ENCODE measurements around the gene RFPL3.

RFPL3 gene

DNA sequence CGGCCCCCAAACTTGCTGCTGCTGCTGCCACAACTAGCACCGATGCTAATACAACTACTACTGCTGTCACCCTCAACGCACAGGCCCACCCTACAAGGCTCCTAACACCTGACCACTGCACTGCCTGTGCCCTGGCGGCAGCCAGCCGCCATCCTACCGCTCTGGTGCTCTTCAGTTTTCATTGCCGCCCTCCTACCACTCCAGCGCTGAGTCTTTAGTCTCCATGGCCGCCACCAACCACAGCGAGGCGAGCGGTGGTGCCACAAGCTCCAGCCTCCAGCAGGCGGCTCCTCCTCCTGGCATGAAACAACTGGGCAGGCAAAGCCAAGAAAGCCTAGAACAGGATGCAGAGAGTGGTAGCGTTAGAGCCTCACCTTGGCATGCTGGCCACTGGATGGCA, 5.0 kb upstream of the RFPL3 start:
- Histone ChIP-seq H3K79me1 (ENCODE audit: low read depth, low read length) (peaks cover 3% of the 10 kb centered on the region), H3K27me3 (ENCODE audit: control insufficient read depth in 3 of 3, insufficient read depth in 3 of 3, low read depth in 1 of 3, low read length in 3 of 3) (no peaks in the 10 kb centered on the region), H3K23ac (ENCODE audit: low read depth, low read length, poor library complexity) (no peak overlapping the region), H4K91ac (ENCODE audit: low read depth, low read length, poor library complexity) (no peak overlapping the region), H2BK120ac (ENCODE audit: low read depth, low read length) (no peak overlapping the region), H3K9ac (ENCODE audit: low read depth, low read length, poor library complexity) (no peak overlapping the region), H2AFZ (ENCODE audit: low read length) (no peak overlapping the region), H3K14ac (ENCODE audit: low read length) (peak overlapping the region; percentile 9), H2BK15ac (ENCODE audit: low read length) (peak overlapping the region; percentile 89), H3K4me3 (ENCODE audit: low read length in 2 of 2) (no peak overlapping the region), H2AK5ac (ENCODE audit: low read depth, low read length) (peak overlapping the region; percentile 96), H2BK5ac (ENCODE audit: low read length) (peak overlapping the region; percentile 3), H3K27ac (replicated peaks; ENCODE audit: low read length) (no peak overlapping the region), H3K4me1 (ENCODE audit: control insufficient read depth in 2 of 2, insufficient read depth in 1 of 2, low read depth in 1 of 2, low read length in 2 of 2) (peaks cover 8 to 15% of the 10 kb centered on the region in 2 donors), H3K4me2 (ENCODE audit: insufficient read depth, low read length, poor library complexity, severe bottlenecking) (no peak overlapping the region), H3K9me3 (replicated peaks in 1 of 2; ENCODE audit: control insufficient read depth in 2 of 2, insufficient read depth in 1 of 2, low read depth in 1 of 2, low read length in 2 of 2) (no peaks in the 10 kb centered on the region), H2BK12ac (ENCODE audit: low read length) (peak overlapping the region; percentile 75), H4K8ac (ENCODE audit: low read depth, low read length) (no peak overlapping the region), H3K18ac (ENCODE audit: low read length) (peak overlapping the region; percentile 94), H3K36me3 (replicated peaks in 1 of 2; ENCODE audit: control insufficient read depth in 2 of 2, insufficient read depth in 2 of 2, low read length in 2 of 2) (no peaks in the 10 kb centered on the region), H3K4ac (ENCODE audit: low read length) (peak overlapping the region; percentile 7)
- no peak for DNase-seq (ENCODE audit: low spot score)
- WGBS, 2 donors (ENCODE audit: extremely low coverage in 2 of 2, insufficient read length in 2 of 2, insufficient replicate concordance in 1 of 2), result no CpG with 5 or more reads among the region's 14 CpGs

DNA sequence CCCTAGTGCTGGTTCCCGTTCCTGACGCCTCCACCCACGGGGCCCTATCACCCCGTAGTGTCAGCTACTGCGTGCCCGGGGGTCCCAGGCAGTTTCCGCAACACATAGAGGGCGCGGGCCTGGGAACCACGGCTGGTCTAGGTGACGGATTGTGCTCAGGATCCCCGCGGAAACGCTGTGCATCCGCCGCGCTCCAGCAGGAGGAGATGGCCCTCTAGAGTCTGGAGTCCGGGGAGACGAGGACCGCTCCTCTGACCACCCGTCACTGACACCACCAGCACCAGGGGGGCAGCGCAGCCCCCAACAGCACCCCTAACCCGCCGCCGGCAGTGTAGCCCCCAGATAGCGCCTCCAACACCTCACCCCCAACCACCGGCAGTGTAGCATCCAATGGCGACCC, 4.4 kb upstream of the RFPL3 start:
- DNase-seq (ENCODE audit: low spot score), result no peak
- peaks cover 6 to 15% of the 10 kb centered on the region in 2 donors for H3K4me1 ChIP-seq (ENCODE audit: control insufficient read depth in 2 of 2, insufficient read depth in 1 of 2, low read depth in 1 of 2, low read length in 2 of 2)
- peak overlapping the region; percentile 96 for H2AK5ac ChIP-seq (ENCODE audit: low read depth, low read length)
- peak overlapping the region; percentile 99 for H2BK15ac ChIP-seq (ENCODE audit: low read length)
- H3K9me3 ChIP-seq (replicated peaks in 1 of 2; ENCODE audit: control insufficient read depth in 2 of 2, insufficient read depth in 1 of 2, low read depth in 1 of 2, low read length in 2 of 2), result no peaks in the 10 kb centered on the region
- peak overlapping the region; percentile 75 for H2BK12ac ChIP-seq (ENCODE audit: low read length)
- H3K14ac ChIP-seq (ENCODE audit: low read length), result no peak overlapping the region
- H3K27ac ChIP-seq (replicated peaks; ENCODE audit: low read length), result no peak overlapping the region
- no peaks in the 10 kb centered on the region for H3K27me3 ChIP-seq (ENCODE audit: control insufficient read depth in 3 of 3, insufficient read depth in 3 of 3, low read depth in 1 of 3, low read length in 3 of 3)
- peaks cover 3% of the 10 kb centered on the region for H3K79me1 ChIP-seq (ENCODE audit: low read depth, low read length)
- H4K8ac ChIP-seq (ENCODE audit: low read depth, low read length), result peak overlapping the region; percentile 17
- no CpG with 5 or more reads among the region's 28 CpGs for WGBS, 2 donors (ENCODE audit: extremely low coverage in 2 of 2, insufficient read length in 2 of 2, insufficient replicate concordance in 1 of 2)
- H3K18ac ChIP-seq (ENCODE audit: low read length), result peak overlapping the region; percentile 94
- no peaks in the 10 kb centered on the region for H3K36me3 ChIP-seq (replicated peaks in 1 of 2; ENCODE audit: control insufficient read depth in 2 of 2, insufficient read depth in 2 of 2, low read length in 2 of 2)
- H3K4me2 ChIP-seq (ENCODE audit: insufficient read depth, low read length, poor library complexity, severe bottlenecking), result no peak overlapping the region
- peak overlapping the region; percentile 68 for H2BK120ac ChIP-seq (ENCODE audit: low read depth, low read length)
- no peak overlapping the region for H3K4me3 ChIP-seq (ENCODE audit: low read length in 2 of 2)
- no peak overlapping the region for H3K9ac ChIP-seq (ENCODE audit: low read depth, low read length, poor library complexity)
- no peak overlapping the region for H4K91ac ChIP-seq (ENCODE audit: low read depth, low read length, poor library complexity)
- H2BK5ac ChIP-seq (ENCODE audit: low read length), result peak overlapping the region; percentile 53
- peak overlapping the region; percentile 7 for H3K4ac ChIP-seq (ENCODE audit: low read length)
- peak overlapping the region; percentile 31 for H3K23ac ChIP-seq (ENCODE audit: low read depth, low read length, poor library complexity)
- no peak overlapping the region for H2AFZ ChIP-seq (ENCODE audit: low read length)

GRCh38 chr22:32353840-32354239, 3.8 kb upstream of the RFPL3 start:
- WGBS, 2 donors (ENCODE audit: extremely low coverage in 2 of 2, insufficient read length in 2 of 2, insufficient replicate concordance in 1 of 2), result no CpG with 5 or more reads among the region's 19 CpGs
- H4K8ac ChIP-seq (ENCODE audit: low read depth, low read length), result no peak overlapping the region
- DNase-seq (ENCODE audit: low spot score), result no peak
- no peak overlapping the region for H3K4me3 ChIP-seq (ENCODE audit: low read length in 2 of 2)
- H2BK15ac ChIP-seq (ENCODE audit: low read length), result peak overlapping the region; percentile 99
- H3K14ac ChIP-seq (ENCODE audit: low read length), result no peak overlapping the region
- no peak overlapping the region for H4K91ac ChIP-seq (ENCODE audit: low read depth, low read length, poor library complexity)
- H3K27me3 ChIP-seq (ENCODE audit: control insufficient read depth in 3 of 3, insufficient read depth in 3 of 3, low read depth in 1 of 3, low read length in 3 of 3), result no peaks in the 10 kb centered on the region
- H3K79me1 ChIP-seq (ENCODE audit: low read depth, low read length), result peaks cover 3% of the 10 kb centered on the region
- no peak overlapping the region for H3K9ac ChIP-seq (ENCODE audit: low read depth, low read length, poor library complexity)
- peaks cover 6 to 15% of the 10 kb centered on the region in 2 donors for H3K4me1 ChIP-seq (ENCODE audit: control insufficient read depth in 2 of 2, insufficient read depth in 1 of 2, low read depth in 1 of 2, low read length in 2 of 2)
- no peak overlapping the region for H2AFZ ChIP-seq (ENCODE audit: low read length)
- no peak overlapping the region for H3K27ac ChIP-seq (replicated peaks; ENCODE audit: low read length)
- H3K4ac ChIP-seq (ENCODE audit: low read length), result no peak overlapping the region
- no peak overlapping the region for H3K4me2 ChIP-seq (ENCODE audit: insufficient read depth, low read length, poor library complexity, severe bottlenecking)
- H2BK120ac ChIP-seq (ENCODE audit: low read depth, low read length), result peak overlapping the region; percentile 68
- H2BK12ac ChIP-seq (ENCODE audit: low read length), result peak overlapping the region; percentile 22
- no peaks in the 10 kb centered on the region for H3K36me3 ChIP-seq (replicated peaks in 1 of 2; ENCODE audit: control insufficient read depth in 2 of 2, insufficient read depth in 2 of 2, low read length in 2 of 2)
- no peak overlapping the region for H3K23ac ChIP-seq (ENCODE audit: low read depth, low read length, poor library complexity)
- peak overlapping the region; percentile 94 for H3K18ac ChIP-seq (ENCODE audit: low read length)
- peak overlapping the region; percentile 53 for H2BK5ac ChIP-seq (ENCODE audit: low read length)
- H2AK5ac ChIP-seq (ENCODE audit: low read depth, low read length), result peak overlapping the region; percentile 96
- H3K9me3 ChIP-seq (replicated peaks in 1 of 2; ENCODE audit: control insufficient read depth in 2 of 2, insufficient read depth in 1 of 2, low read depth in 1 of 2, low read length in 2 of 2), result no peaks in the 10 kb centered on the region

- H3K4me2 ChIP-seq (ENCODE audit: insufficient read depth, low read length, poor library complexity, severe bottlenecking), result no peak overlapping the region
Measured at GRCh38 chr22:32354360-32355351, 3.0 kb upstream of the RFPL3 start.

More at GRCh38 chr22:32354360-32355351, 3.0 kb upstream of the RFPL3 start:
- Histone ChIP-seq H3K4me3 (ENCODE audit: low read length in 2 of 2) (no peak overlapping the region), H3K18ac (ENCODE audit: low read length) (peak overlapping the region; percentile 88), H3K9ac (ENCODE audit: low read depth, low read length, poor library complexity) (no peak overlapping the region), H3K79me1 (ENCODE audit: low read depth, low read length) (peaks cover 3% of the 10 kb centered on the region), H3K27me3 (ENCODE audit: control insufficient read depth in 3 of 3, insufficient read depth in 3 of 3, low read depth in 1 of 3, low read length in 3 of 3) (no peaks in the 10 kb centered on the region), H2AK5ac (ENCODE audit: low read depth, low read length) (peak overlapping the region; percentile 79), H4K91ac (ENCODE audit: low read depth, low read length, poor library complexity) (peak overlapping the region; percentile 82), H3K4ac (ENCODE audit: low read length) (peak overlapping the region; percentile 24), H3K9me3 (replicated peaks in 1 of 2; ENCODE audit: control insufficient read depth in 2 of 2, insufficient read depth in 1 of 2, low read depth in 1 of 2, low read length in 2 of 2) (no peaks in the 10 kb centered on the region), H3K14ac (ENCODE audit: low read length) (peak overlapping the region; percentile 83), H2BK12ac (ENCODE audit: low read length) (no peak overlapping the region), H2AFZ (ENCODE audit: low read length) (no peak overlapping the region), H4K8ac (ENCODE audit: low read depth, low read length) (no peak overlapping the region), H2BK15ac (ENCODE audit: low read length) (peak overlapping the region; percentile 99), H3K23ac (ENCODE audit: low read depth, low read length, poor library complexity) (peak overlapping the region; percentile 3), H2BK5ac (ENCODE audit: low read length) (no peak overlapping the region), H3K36me3 (replicated peaks in 1 of 2; ENCODE audit: control insufficient read depth in 2 of 2, insufficient read depth in 2 of 2, low read length in 2 of 2) (no peaks in the 10 kb centered on the region), H2BK120ac (ENCODE audit: low read depth, low read length) (peak overlapping the region; percentile 68), H3K27ac (replicated peaks; ENCODE audit: low read length) (no peak overlapping the region), H3K4me1 (ENCODE audit: control insufficient read depth in 2 of 2, insufficient read depth in 1 of 2, low read depth in 1 of 2, low read length in 2 of 2) (peaks cover 6 to 10% of the 10 kb centered on the region in 2 donors)
- no peak for DNase-seq (ENCODE audit: low spot score)
- no CpG with 5 or more reads among the region's 30 CpGs for WGBS, 2 donors (ENCODE audit: extremely low coverage in 2 of 2, insufficient read length in 2 of 2, insufficient replicate concordance in 1 of 2)
